Stimulated activated CD8-positive, alpha-beta memory T cell treated with anti-CD3 and anti-CD28 coated beads, Interleukin-15, amount 100 ng/mL, for 1 hour (primary cell): ENCODE measurements around the gene OXSR1.

Experiments
- DNase-seq: peaks from one replicate; pipeline ENCODE4 v3.0.0-alpha.2; 2020; ENCODE audit warnings: low read depth

The OXSR1 gene

GRCh38 chr3:38164952-38165721 is at the start of gene OXSR1:
Gene OXSR1, plus strand, starts transcription at chr3:38165537. Its CDS starts 340 bp downstream, at chr3:38165877.
- peak; percentile 96 for DNase-seq

- DNase-seq: no peak
These were observed 49.5 kb upstream of the OXSR1 start for GRCh38 chr3:38115645-38116427.

- no peak for DNase-seq
These were observed 48.7 kb upstream of the OXSR1 start for GRCh38 chr3:38116471-38117162.

GRCh38 chr3:38117163-38117716 is 48.1 kb upstream of the OXSR1 start:
- DNase-seq: no peak

DNA sequence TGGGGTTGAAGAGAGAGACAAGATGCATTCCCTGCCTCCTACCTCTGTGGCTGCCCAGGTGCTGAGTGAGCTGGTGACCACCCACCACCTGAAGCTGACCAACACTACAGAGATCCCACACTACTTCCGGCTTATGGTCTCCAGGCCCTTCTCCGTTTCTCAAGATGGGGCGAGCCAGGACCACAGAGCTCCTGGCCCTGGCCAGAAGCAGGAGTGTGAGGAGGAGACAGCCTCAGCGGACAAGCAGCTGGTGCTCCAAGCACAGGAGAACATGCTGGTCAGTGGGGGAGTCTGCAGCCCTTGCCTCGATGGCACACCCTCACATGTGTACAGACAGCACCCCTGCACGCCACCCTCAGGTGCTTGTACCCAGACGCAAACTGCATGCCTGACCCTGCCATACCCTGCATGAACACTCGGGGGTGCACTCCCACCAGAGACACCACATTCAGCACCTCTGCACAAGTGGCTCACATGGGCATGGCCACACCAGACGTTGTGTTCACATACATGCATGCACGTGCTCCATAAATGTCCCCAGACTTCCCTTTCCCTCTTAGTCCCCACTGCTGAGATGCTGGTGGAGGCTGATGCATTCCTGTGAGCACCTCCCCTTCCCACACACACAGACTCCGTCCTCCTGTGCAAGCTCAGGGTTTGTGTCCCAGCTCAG is 47.5 kb upstream of the OXSR1 start:
- DNase-seq: peak; percentile 57

DNA sequence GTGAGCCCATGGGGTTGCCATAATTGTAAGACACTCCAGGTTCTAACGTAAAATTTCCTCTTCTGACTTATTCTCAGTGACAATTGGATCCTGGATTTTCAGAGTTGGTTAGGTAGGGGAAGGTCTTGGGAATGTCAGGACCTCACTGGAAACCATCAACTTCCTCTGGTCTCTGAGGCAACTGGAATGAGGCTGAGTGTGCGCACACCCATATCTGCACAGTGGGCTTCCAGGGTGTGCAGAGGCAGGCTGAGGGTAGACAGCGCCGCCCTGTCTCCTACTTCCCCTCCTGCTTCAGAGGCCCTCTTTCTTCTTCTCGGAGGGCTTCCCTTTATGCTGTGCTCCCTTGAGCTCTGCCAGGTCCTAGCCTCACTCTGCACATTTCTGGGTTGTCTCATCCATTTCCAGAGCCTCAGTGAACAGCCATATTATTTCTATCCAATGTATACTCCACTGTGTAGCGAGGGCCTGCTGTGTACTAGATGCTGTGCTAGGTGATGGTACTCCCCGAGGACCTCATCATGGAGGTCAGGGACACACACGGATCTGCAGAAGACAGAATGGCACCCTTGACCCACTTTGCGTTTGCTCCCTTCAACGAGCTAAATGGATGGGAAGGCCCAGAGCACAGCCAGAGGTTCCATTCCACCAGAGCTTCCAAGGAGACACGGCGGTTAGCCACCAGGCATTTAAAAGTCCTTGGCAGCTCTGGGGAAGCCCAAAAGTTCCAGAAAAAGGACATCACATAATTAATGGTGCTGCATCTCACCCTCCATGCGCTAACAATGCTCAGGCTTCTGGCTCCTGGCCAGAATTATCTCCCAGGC is 46.7 kb upstream of the OXSR1 start:
- no peak for DNase-seq

DNA sequence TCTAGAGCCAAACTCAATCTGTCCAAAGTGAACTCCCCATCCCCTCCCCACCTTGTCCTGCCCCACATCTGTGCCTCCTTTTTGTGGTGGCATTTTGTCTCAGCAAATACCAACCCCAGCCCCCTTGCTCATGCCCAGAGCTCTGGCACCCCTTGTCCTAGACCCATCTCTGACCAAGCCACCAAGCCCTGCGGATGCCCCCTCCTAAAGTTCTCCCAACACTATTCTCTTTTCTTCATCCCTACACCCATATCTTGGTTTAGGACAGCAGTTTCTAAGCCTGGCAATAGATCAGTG is 46.1 kb upstream of the OXSR1 start:
- DNase-seq: no peak

DNA sequence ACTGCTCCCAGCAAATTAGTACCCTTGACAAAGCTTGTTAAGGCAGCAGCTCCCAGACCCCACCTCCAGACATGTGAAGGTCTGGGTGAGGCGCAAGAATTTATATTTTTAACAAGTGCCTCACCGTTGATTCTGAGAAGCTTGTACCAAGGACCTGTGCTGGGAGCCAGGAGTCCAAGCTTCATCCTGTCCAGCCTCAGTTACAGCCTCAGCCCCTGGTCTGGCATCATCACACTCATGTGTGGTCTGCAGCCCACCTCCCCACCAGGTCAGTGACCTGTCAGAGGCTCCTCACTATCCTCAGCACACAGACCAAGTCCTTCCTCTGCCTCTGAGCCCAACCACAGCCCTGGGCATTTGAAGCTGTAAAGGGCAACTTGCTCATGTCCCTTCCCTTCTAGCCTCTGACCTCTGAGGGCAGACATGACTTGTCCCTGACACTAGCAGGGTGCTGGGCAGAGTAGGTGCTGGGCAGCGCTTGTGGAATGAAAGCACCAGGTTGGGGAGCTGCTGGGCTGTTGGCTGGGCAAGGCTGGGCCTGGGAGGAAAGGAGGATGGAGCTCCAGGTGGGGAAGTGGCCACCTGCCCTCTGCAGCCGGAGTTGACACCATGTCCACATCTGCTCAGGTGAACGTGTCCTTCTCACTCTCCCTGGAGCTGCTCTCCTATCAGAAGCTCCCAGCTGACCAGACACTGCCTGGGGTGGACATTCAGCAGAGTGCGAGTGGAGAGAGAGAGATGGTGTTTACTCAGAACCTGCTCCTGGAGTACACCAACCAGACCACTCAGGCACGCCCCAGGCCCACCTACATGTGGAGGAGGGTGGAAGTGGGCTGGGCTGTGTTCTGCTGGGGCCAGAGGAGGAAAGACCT is 45.3 kb upstream of the OXSR1 start:
- no peak for DNase-seq

GRCh38 chr3:38120693-38121450 is 44.5 kb upstream of the OXSR1 start:
- DNase-seq: no peak

DNA sequence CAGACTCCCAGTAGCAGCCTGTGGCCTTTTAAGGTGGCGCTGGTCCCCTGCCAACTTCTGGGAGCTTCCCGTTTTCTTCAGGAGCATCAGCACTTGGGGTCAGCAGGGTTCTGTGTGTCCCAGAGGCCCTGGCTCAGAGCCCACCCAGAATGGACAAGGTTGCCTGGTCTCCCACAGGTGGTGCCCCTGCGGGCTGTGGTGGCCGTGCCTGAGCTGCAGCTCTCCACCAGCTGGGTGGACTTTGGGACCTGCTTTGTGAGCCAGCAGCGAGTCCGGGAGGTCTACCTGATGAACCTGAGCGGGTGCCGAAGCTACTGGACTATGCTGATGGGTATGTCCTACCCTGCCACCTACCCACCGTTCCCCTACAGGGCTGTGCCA is 43.9 kb upstream of the OXSR1 start:
- DNase-seq: no peak

DNA sequence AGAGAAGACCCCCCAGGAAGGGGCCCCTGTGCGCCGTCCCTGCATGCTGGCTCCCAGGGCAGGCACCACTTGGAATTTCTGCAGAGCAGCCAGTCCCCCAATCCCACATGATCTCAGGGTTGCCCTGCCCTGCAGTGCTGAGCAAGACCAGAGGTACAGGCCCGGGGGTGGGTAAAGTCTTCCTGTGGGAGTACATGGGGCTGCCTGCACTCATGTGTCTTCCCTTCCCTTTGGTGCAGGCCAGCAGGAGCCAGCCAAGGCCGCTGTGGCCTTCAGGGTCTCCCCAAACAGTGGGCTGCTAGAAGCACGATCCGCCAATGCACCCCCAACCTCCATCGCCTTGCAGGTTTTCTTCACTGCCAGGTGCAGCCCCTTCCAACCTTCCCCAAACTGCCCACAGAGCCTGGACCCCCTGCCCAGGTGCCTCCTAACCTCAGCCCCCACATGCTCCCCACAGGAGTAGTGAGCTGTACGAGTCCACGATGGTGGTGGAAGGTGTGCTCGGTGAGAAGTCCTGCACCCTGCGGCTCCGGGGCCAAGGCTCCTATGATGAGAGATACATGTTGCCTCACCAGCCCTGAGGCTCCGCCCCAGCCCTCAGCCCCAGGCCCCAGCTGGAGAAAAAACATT is 43.4 kb upstream of the OXSR1 start:
- no peak for DNase-seq

- no peak for DNase-seq
These were observed 42.5 kb upstream of the OXSR1 start for GRCh38 chr3:38122712-38123290.

GRCh38 chr3:38124324-38125122 is 40.8 kb upstream of the OXSR1 start:
- DNase-seq: no peak

DNA sequence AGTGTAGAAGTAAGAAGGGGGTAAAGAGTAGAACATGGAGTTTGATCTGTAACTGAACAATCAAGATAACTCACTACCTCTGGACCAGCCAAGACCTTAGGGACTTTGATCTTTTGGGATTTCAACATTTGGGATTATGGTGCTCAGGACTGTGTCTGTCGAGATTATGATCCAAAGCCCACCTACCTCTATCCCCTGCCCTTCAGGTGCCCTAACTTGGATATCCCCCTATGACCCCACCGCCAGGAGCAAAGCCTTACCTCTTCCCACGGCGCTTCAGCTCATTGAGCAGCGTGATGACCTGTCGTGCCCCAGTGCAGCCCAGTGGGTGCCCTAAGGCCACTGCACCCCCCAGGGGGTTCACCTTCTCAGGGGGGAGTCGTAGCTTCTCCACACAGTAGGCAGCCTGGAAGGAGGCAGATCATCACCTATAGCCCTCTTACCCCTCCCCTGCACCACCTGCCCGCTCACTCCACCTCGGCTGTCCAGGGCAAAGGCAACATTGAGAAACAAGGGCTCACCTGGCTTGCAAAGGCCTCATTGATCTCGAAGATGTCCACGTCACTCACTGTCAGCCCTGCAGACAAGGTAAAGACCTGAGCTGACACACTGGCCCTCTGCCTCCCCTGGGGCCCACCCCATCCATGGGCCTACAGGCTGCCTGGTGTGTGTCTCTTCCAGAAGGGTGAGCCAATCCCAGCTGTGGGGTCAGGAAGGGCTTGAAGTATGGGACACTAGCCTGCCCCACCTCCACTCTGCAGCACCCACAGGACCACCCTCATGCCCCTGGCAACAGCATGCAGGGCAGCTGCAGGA is 39.8 kb upstream of the OXSR1 start:
- no peak for DNase-seq

DNA sequence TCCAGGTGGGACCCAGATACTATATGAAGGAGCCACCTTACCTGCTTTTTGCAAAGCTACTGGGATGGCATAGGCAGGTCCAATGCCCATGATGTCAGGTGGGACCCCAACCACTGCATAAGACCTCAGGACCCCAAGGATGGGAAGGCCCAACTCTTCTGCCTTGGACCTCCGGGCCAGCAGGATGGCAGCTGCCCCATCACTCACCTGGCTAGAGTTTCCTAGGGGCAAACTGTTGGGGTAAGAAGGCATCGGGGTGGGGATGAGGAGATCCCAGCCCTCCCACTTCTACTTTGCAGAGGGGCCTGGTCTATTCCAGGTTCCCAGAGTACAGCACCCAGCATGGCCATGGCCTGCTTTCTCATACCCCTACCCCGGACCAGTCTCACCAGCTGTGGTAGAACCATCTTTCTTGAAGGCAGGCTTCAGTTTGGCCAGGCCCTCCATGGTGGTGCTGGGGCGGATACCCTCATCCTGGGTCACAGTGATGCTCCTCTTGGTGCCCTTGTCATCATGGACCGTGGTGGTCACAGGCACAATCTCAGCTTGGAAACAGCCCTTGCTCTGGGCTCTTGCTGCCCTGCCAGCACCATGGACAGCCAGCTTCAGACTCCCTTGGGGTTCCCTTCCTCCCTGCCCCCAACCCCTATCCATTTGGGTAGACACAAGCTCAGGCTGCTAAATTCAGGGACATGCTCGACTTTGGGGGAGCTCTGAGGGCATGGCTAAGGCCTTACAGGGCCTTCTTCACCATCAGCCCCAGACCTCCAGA is 39.0 kb upstream of the OXSR1 start:
- DNase-seq: no peak

DNA sequence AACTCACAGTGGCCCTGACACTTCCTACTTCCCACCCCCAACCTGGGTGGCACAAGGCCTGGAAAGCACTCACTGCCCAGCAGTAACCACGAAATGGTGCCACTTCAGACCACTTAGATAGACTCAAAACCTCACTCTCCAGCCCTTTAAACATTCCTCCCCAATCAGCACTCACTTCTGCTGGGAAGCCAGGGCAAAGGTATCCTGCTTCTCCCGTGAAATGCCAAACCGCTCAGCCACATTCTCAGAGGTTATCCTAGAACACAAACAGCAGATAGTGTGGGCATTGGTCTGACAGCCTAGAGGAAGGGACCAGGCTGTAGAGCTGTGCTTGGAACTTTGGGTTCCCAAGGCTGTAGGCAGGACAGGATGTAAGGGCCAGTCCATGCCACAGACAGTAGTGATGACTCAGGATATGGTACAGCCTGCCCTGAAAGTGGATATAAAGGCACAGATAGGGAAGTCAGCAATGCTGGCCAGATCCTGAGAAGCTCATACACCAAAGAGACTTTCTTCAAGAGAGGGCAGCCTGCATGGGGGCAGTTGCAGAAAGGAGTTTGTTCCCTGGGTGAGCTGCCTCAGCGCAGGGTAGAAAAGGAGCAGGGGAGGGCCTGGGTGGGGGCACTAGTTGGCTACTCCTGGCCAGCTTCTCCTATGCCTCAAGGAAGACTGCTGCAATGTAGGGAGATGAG is 37.6 kb upstream of the OXSR1 start:
- DNase-seq: no peak
